ENCODE results near the gene ARHGEF2. TPM values are rescaled to one million over a fixed set of nuclear protein-coding genes. Genes with fewer than 3 reads are reported as not detected.

ARHGEF2 gene
- total and polyA plus RNA-seq, 9 donors, result 36.3 to 221 (median 63.3) TPM

DNA sequence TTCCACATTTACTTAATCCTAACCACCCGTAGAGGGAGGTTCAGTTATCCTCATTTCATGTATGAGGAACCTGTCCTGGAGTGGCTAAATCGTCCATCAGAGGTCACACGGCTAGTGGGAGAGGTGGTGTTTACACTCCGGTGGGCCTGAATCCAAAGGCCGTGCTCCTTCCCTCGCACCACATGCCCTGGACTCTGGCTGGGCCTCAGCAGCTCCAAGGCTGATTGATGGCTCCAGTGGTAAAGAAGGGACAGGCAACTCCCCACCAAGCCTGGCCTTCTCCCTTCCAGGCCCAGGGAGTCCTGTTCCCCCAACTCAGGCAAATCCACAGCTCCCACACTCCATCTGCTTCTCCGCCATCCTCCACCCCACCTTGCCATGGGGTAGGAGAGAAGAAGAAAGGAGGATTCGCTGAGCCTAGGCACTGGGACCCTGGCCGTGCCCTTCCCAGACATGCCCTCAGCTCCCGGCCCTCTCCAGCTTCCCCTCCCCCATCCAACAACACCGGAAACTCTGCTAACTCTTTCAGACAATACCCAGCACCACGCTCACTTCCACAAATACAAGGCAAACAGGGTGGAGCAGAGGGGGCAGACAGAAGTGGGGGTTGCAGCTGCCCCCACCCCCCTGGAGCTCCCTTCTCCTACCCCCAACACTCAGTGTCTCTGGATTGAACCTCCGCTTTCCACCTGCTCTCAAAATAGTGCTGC, 10.9 kb downstream of the ARHGEF2 start:
- DNase-seq, result peak in 3 of 5 donors; percentile 65 to 72 (median 68)

DNA sequence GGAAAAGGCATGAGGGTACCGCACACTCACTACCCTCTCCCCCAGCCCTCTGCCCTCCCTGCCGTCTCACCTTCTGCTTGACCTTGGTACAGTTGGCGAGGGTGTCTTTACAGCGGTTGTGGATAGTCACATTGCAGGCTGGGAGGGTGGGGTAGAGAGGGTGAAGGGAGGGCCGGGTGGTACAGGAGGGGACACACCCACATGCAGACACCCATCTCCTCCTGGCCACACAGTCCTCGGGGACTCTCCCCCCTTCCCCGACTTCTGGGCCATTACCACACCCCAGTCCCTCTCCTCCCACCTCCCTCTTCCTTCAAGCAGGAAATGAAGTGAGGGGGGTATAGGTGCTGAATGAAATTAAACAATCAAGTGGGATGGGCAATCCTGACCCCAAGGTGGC, 11.6 kb downstream of the ARHGEF2 start:
- H3K4me3 ChIP-seq, result no peak overlapping the region
- DNase-seq, result no peak
- peak overlapping the region in 1 of 2 donors; percentile 51 for H3K27ac ChIP-seq
- H3K27me3 ChIP-seq, result no peaks in the 10 kb centered on the region
- H3K36me3 ChIP-seq, result no peaks in the 10 kb centered on the region
- intact Hi-C loops (cut with DNase I), result no loop called here
- TF ChIP-seq, protein P1, sequence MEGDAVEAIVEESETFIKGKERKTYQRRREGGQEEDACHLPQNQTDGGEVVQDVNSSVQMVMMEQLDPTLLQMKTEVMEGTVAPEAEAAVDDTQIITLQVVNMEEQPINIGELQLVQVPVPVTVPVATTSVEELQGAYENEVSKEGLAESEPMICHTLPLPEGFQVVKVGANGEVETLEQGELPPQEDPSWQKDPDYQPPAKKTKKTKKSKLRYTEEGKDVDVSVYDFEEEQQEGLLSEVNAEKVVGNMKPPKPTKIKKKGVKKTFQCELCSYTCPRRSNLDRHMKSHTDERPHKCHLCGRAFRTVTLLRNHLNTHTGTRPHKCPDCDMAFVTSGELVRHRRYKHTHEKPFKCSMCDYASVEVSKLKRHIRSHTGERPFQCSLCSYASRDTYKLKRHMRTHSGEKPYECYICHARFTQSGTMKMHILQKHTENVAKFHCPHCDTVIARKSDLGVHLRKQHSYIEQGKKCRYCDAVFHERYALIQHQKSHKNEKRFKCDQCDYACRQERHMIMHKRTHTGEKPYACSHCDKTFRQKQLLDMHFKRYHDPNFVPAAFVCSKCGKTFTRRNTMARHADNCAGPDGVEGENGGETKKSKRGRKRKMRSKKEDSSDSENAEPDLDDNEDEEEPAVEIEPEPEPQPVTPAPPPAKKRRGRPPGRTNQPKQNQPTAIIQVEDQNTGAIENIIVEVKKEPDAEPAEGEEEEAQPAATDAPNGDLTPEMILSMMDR (IDR thresholded peaks at IDR 0.05), result no peak
- no peak for TF ChIP-seq POLR2A (IDR thresholded peaks at IDR 0.05)
- TF ChIP-seq EP300 (IDR thresholded peaks at IDR 0.05), result no peak
- peaks cover 36% of the 10 kb centered on the region for H3K4me1 ChIP-seq (ENCODE audit: insufficient read depth)
- 59 to 76% (median 64%) methylated on average over 7 of the region's 7 CpGs for WGBS, 3 donors
- no peaks in the 10 kb centered on the region for H3K9me3 ChIP-seq

More for the DNA sequence above, 10.9 kb downstream of the ARHGEF2 start:
- H3K4me1 ChIP-seq (ENCODE audit: insufficient read depth), result peaks cover 38% of the 10 kb centered on the region
- intact Hi-C loops (cut with DNase I), result no loop called here
- no peaks in the 10 kb centered on the region for H3K9me3 ChIP-seq
- H3K4me3 ChIP-seq, result no peak overlapping the region
- H3K27ac ChIP-seq, result peak overlapping the region; percentile 29 to 51
- no peaks in the 10 kb centered on the region for H3K36me3 ChIP-seq
- TF ChIP-seq POLR2A (IDR thresholded peaks at IDR 0.05), result no peak
- TF ChIP-seq, protein P1 (IDR thresholded peaks at IDR 0.05), result no peak
- TF ChIP-seq EP300 (IDR thresholded peaks at IDR 0.05), result no peak
- H3K27me3 ChIP-seq, result no peaks in the 10 kb centered on the region
- WGBS, 3 donors, result 21 to 26% (median 23%) methylated on average over 13 of the region's 13 CpGs

DNA sequence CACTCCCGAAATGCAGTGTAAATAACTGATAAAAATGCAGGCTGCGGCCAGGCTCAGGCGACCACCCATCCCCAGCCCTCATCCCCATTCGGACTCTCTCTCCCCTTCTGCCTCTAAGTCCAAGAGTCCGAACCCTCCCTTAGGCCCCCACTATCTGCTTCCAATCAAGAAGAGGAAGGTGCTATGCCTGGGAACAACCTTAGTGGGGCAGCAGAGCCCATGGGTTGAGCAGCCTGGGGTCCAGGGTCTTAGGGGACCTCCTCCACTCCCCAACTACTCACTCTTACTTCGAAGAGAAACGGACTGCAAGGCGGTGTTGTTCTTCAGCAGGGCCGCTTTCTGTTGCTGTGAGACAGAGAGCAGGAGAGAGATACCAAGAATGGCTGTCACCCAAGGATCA, 12.2 kb downstream of the ARHGEF2 start:
- H3K36me3 ChIP-seq, result no peaks in the 10 kb centered on the region
- peaks cover 38% of the 10 kb centered on the region for H3K4me1 ChIP-seq (ENCODE audit: insufficient read depth)
- H3K27me3 ChIP-seq, result no peaks in the 10 kb centered on the region
- intact Hi-C loops (cut with DNase I), result no loop called here
- H3K9me3 ChIP-seq, result no peaks in the 10 kb centered on the region
- TF ChIP-seq POLR2A (IDR thresholded peaks at IDR 0.05) (no peak), EP300 (IDR thresholded peaks at IDR 0.05) (no peak)
- TF ChIP-seq, protein P1 (IDR thresholded peaks at IDR 0.05), result no peak
- H3K4me3 ChIP-seq, result no peak overlapping the region
- no peak for DNase-seq
- H3K27ac ChIP-seq, result no peak overlapping the region
- 44 to 54% (median 53%) methylated on average over 9 of the region's 9 CpGs for WGBS, 3 donors

GRCh38 chr1:155964193-155964592, 14.2 kb downstream of the ARHGEF2 start:
- H3K9me3 ChIP-seq, result no peaks in the 10 kb centered on the region
- H3K4me1 ChIP-seq (ENCODE audit: insufficient read depth), result peaks cover 22% of the 10 kb centered on the region
- intact Hi-C loops (cut with DNase I), result no loop called here
- 78 to 88% (median 80%) methylated on average over 7 of the region's 7 CpGs for WGBS, 3 donors
- DNase-seq, result no peak
- H3K27me3 ChIP-seq, result no peaks in the 10 kb centered on the region
- TF ChIP-seq POLR2A (IDR thresholded peaks at IDR 0.05) (no peak), EP300 (IDR thresholded peaks at IDR 0.05) (no peak)
- TF ChIP-seq, protein P1 (IDR thresholded peaks at IDR 0.05), result no peak
- H3K36me3 ChIP-seq, result no peaks in the 10 kb centered on the region
- no peak overlapping the region for H3K4me3 ChIP-seq
- no peak overlapping the region for H3K27ac ChIP-seq

Data from ovary (tissue), 9 donors.